Skeletal muscle tissue (tissue), 4 donors: ENCODE measurements around the gene CAPZB. TPM values are rescaled to one million over a fixed set of nuclear protein-coding genes. Genes with fewer than 3 reads are reported as not detected.

Experiments
- H3K27ac ChIP-seq: one replicate; pipeline ENCODE4 v1.7.0; 2013; ENCODE audit warnings: mild to moderate bottlenecking, low read depth, low read length, inconsistent platforms
- H3K27me3 ChIP-seq, 3 donors: one replicate each; pipeline ENCODE4 v1.7.0; 2013; ENCODE audit warnings: low read length in 3 of 3; ENCODE audit not compliant: control insufficient read depth in 3 of 3, insufficient read depth in 3 of 3
- H3K36me3 ChIP-seq, 3 donors: one replicate each; pipeline ENCODE4 v1.7.0; 2013; ENCODE audit warnings: low read length in 3 of 3; ENCODE audit not compliant: control insufficient read depth in 3 of 3, insufficient read depth in 3 of 3
- H3K4me1 ChIP-seq, 3 donors: one replicate each; pipeline ENCODE4 v1.7.0; 2013; ENCODE audit warnings: low read length in 3 of 3, mild to moderate bottlenecking in 3 of 3; ENCODE audit not compliant: control insufficient read depth in 3 of 3, insufficient read depth in 3 of 3
- H3K4me3 ChIP-seq, 3 donors: one replicate each; pipeline ENCODE4 v1.7.0; 2013; ENCODE audit warnings: low read length in 3 of 3
- H3K9ac ChIP-seq, 3 donors: one replicate each; pipeline ENCODE4 v1.7.0; 2013; ENCODE audit warnings: low read length in 3 of 3, mild to moderate bottlenecking in 3 of 3, moderate library complexity in 2 of 3, low read depth in 1 of 3
- H3K9me3 ChIP-seq, 3 donors: one replicate each; pipeline ENCODE4 v1.7.0; 2013; ENCODE audit warnings: low read length in 3 of 3; ENCODE audit not compliant: control insufficient read depth in 3 of 3
- total RNA-seq: library from RNA; depleted of rRNA; stranded (reverse); fragments of >200 nt; gene quantifications from one replicate; pipeline ENCODE4 v1.2.3, GENCODE V29; 2014
- donor health status: Osteomylitis.

The CAPZB gene
- total RNA-seq, 1 donor from 2014 or later, result 67.3 TPM

GRCh38 chr1:19357299-19357986 is 127.9 kb downstream of the CAPZB start:
- Histone ChIP-seq H3K9me3 (no peaks in the 10 kb centered on the region), H3K9ac (no peak overlapping the region), H3K36me3 (peaks cover 37 to 46% (median 39%) of the 10 kb centered on the region in 3 donors), H3K4me3 (no peak overlapping the region), H3K27ac (no peak overlapping the region), H3K27me3 (no peaks in the 10 kb centered on the region), H3K4me1 (peaks cover 13 to 21% (median 18%) of the 10 kb centered on the region in 3 donors)

- Histone ChIP-seq H3K4me1 (peaks cover 13 to 20% (median 19%) of the 10 kb centered on the region in 3 donors), H3K9ac (no peak overlapping the region), H3K27me3 (no peaks in the 10 kb centered on the region), H3K36me3 (peaks cover 39 to 51% (median 43%) of the 10 kb centered on the region in 3 donors), H3K27ac (no peak overlapping the region), H3K9me3 (no peaks in the 10 kb centered on the region), H3K4me3 (no peak overlapping the region)
Measured at GRCh38 chr1:19356266-19356665, 129.1 kb downstream of the CAPZB start.

GRCh38 chr1:19354531-19354981 is 130.8 kb downstream of the CAPZB start:
- Histone ChIP-seq H3K9ac (no peak overlapping the region), H3K27me3 (no peaks in the 10 kb centered on the region), H3K36me3 (peaks cover 42 to 60% (median 43%) of the 10 kb centered on the region in 3 donors), H3K27ac (no peak overlapping the region), H3K9me3 (no peaks in the 10 kb centered on the region), H3K4me3 (no peak overlapping the region), H3K4me1 (peaks cover 4 to 5% (median 4%) of the 10 kb centered on the region in 3 donors)

- H3K36me3 ChIP-seq, result peaks cover 44 to 58% (median 49%) of the 10 kb centered on the region in 3 donors
- no peak overlapping the region for H3K9ac ChIP-seq
- H3K9me3 ChIP-seq, result no peaks in the 10 kb centered on the region
- H3K4me3 ChIP-seq, result no peak overlapping the region
- H3K27ac ChIP-seq, result no peak overlapping the region
- H3K27me3 ChIP-seq, result no peaks in the 10 kb centered on the region
- H3K4me1 ChIP-seq, result peaks cover 0 to 5% (median 2%) of the 10 kb centered on the region in 3 donors
Measured at GRCh38 chr1:19353596-19353995, 131.7 kb downstream of the CAPZB start.

GRCh38 chr1:19352839-19353238 is 132.5 kb downstream of the CAPZB start:
- H3K4me1 ChIP-seq, result peaks cover 0 to 5% (median 2%) of the 10 kb centered on the region in 3 donors
- H3K27me3 ChIP-seq, result no peaks in the 10 kb centered on the region
- no peaks in the 10 kb centered on the region for H3K9me3 ChIP-seq
- H3K4me3 ChIP-seq, result no peak overlapping the region
- H3K36me3 ChIP-seq, result peaks cover 44 to 58% (median 49%) of the 10 kb centered on the region in 3 donors
- no peak overlapping the region for H3K27ac ChIP-seq
- no peak overlapping the region for H3K9ac ChIP-seq

- Histone ChIP-seq H3K36me3 (peaks cover 38 to 54% (median 47%) of the 10 kb centered on the region in 3 donors), H3K4me3 (no peak overlapping the region), H3K27ac (no peak overlapping the region), H3K9ac (no peak overlapping the region), H3K9me3 (no peaks in the 10 kb centered on the region), H3K4me1 (peaks cover 0 to 5% (median 2%) of the 10 kb centered on the region in 3 donors), H3K27me3 (no peaks in the 10 kb centered on the region)
Measured at GRCh38 chr1:19351873-19352272, 133.5 kb downstream of the CAPZB start.

- no peaks in the 10 kb centered on the region for H3K9me3 ChIP-seq
- no peak overlapping the region for H3K4me3 ChIP-seq
- H3K36me3 ChIP-seq, result peaks cover 28 to 43% (median 36%) of the 10 kb centered on the region in 3 donors
- no peak overlapping the region for H3K9ac ChIP-seq
- no peak overlapping the region for H3K27ac ChIP-seq
- peaks cover 0 to 5% (median 2%) of the 10 kb centered on the region in 3 donors for H3K4me1 ChIP-seq
- H3K27me3 ChIP-seq, result no peaks in the 10 kb centered on the region
Measured at GRCh38 chr1:19350566-19350965, 134.8 kb downstream of the CAPZB start.

GRCh38 chr1:19349999-19350398 is 135.3 kb downstream of the CAPZB start:
- H3K9ac ChIP-seq, result no peak overlapping the region
- no peak overlapping the region for H3K27ac ChIP-seq
- H3K27me3 ChIP-seq, result no peaks in the 10 kb centered on the region
- peaks cover 0 to 7% (median 2%) of the 10 kb centered on the region in 3 donors for H3K4me1 ChIP-seq
- peaks cover 27 to 42% (median 37%) of the 10 kb centered on the region in 3 donors for H3K36me3 ChIP-seq
- H3K4me3 ChIP-seq, result no peak overlapping the region
- no peaks in the 10 kb centered on the region for H3K9me3 ChIP-seq

- no peaks in the 10 kb centered on the region for H3K27me3 ChIP-seq
- H3K9ac ChIP-seq, result no peak overlapping the region
- no peak overlapping the region for H3K27ac ChIP-seq
- H3K4me3 ChIP-seq, result no peak overlapping the region
- H3K4me1 ChIP-seq, result peaks cover 3 to 15% (median 6%) of the 10 kb centered on the region in 3 donors
- peaks cover 20 to 40% (median 34%) of the 10 kb centered on the region in 3 donors for H3K36me3 ChIP-seq
- no peaks in the 10 kb centered on the region for H3K9me3 ChIP-seq
Measured at GRCh38 chr1:19348441-19349198, 136.7 kb downstream of the CAPZB start.
